Measurements from ENCODE around the gene FOXP4. TPM values are rescaled to one million over a fixed set of nuclear protein-coding genes. Genes with fewer than 3 reads are reported as not detected.

Gene FOXP4
- total and polyA plus RNA-seq, 2 experiments from 2014 or later: 1.1 to 3.9 TPM

DNA sequence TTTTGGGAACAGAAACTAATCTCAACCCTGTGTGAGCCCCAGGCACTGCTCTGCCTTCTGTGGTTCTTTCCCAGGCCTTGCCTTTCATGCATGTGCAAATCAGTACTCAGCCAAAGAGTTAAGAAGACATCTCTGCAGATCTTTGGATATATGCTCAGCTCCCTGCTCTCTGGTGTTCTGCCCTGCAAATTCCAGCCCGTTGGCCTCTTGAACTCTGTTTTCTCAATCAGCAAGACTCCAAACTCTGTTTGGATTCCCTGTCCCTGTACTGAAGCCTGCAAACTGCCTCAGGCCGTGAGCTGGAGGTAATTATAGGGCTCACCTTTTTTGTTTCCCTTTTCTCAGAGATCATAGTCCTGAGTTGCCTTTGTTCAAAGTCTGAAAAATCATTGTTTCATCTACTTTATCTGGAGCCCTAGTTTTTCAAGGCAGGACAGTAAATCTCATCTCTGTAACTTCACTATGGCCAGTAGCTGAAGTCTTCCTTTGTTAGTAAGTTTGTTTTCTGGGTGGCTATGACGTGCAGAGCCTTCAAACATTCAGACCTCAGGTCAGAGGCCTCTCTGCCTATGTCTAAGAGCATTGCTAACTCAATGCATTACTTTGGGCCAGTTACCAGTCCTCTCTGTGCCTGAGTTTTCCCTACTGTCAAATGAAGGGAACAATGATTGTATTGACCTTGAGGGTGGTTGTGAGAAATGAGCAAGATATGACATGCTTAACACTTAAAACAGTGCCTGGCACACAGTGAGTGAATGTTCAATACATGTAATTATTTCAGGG, 76.2 kb downstream of the FOXP4 start:
- Histone ChIP-seq H4K20me1 (ENCODE audit: insufficient read depth) (no peaks in the 10 kb centered on the region), H3K9me3 (ENCODE audit: low read depth) (peaks cover 4% of the 10 kb centered on the region), H3F3A (ENCODE audit: insufficient read depth) (no peaks in the 10 kb centered on the region), H3K79me2 (ENCODE audit: insufficient read depth) (no peaks in the 10 kb centered on the region), H3K4me1 (ENCODE audit: insufficient read depth) (no peaks in the 10 kb centered on the region), H3K4me3 (no peak overlapping the region), H3K27ac (no peak overlapping the region), H3K27me3 (replicated peaks; ENCODE audit: insufficient read depth) (peaks cover 11% of the 10 kb centered on the region; the same call in 1 of the 2 replicates), H3K36me3 (ENCODE audit: low read depth) (no peaks in the 10 kb centered on the region), H3K4me2 (ENCODE audit: unreplicated experiment) (no peak overlapping the region), H3K9ac (no peak overlapping the region), H2AFZ (no peak overlapping the region), H3K9me2 (ENCODE audit: insufficient read depth) (no peaks in the 10 kb centered on the region)
- no peak for DNase-seq
- in situ Hi-C loops (cut with MboI): no loop called here
- no peak for TF ChIP-seq EZH2 (IDR thresholded peaks at IDR 0.05; ENCODE audit: insufficient read depth, poor library complexity, severe bottlenecking)
- no peak for TF ChIP-seq EZH2phosphoT487 (IDR thresholded peaks at IDR 0.05; ENCODE audit: insufficient read depth, low read depth)
- 8 to 9% methylated on average over 3 of the region's 3 CpGs for WGBS, 2 experiments (ENCODE audit: low coverage in 1 of 2, low lambda C conversion rate in 2 of 2, missing lambda C conversion rate in 2 of 2)

- Histone ChIP-seq H3K4me3 (no peak overlapping the region), H3K4me2 (ENCODE audit: unreplicated experiment) (no peak overlapping the region), H4K20me1 (ENCODE audit: insufficient read depth) (no peaks in the 10 kb centered on the region), H3F3A (ENCODE audit: insufficient read depth) (no peaks in the 10 kb centered on the region), H3K9me3 (ENCODE audit: low read depth) (peaks cover 4% of the 10 kb centered on the region), H3K9ac (no peak overlapping the region), H3K36me3 (ENCODE audit: low read depth) (no peaks in the 10 kb centered on the region), H3K27ac (no peak overlapping the region), H3K9me2 (ENCODE audit: insufficient read depth) (no peaks in the 10 kb centered on the region), H3K4me1 (ENCODE audit: insufficient read depth) (no peaks in the 10 kb centered on the region), H3K27me3 (replicated peaks; ENCODE audit: insufficient read depth) (peaks cover 11% of the 10 kb centered on the region; the same call in 1 of the 2 replicates), H2AFZ (no peak overlapping the region), H3K79me2 (ENCODE audit: insufficient read depth) (no peaks in the 10 kb centered on the region)
- 73 to 74% methylated on average over 6 of the region's 6 CpGs for WGBS, 2 experiments (ENCODE audit: low coverage in 1 of 2, low lambda C conversion rate in 2 of 2, missing lambda C conversion rate in 2 of 2)
- in situ Hi-C loops (cut with MboI): no loop called here
- no peak for DNase-seq
- TF ChIP-seq EZH2phosphoT487 (IDR thresholded peaks at IDR 0.05; ENCODE audit: insufficient read depth, low read depth) (no peak), EZH2 (IDR thresholded peaks at IDR 0.05; ENCODE audit: insufficient read depth, poor library complexity, severe bottlenecking) (no peak)
These were observed 77.1 kb downstream of the FOXP4 start for GRCh38 chr6:41623330-41623729.

DNA sequence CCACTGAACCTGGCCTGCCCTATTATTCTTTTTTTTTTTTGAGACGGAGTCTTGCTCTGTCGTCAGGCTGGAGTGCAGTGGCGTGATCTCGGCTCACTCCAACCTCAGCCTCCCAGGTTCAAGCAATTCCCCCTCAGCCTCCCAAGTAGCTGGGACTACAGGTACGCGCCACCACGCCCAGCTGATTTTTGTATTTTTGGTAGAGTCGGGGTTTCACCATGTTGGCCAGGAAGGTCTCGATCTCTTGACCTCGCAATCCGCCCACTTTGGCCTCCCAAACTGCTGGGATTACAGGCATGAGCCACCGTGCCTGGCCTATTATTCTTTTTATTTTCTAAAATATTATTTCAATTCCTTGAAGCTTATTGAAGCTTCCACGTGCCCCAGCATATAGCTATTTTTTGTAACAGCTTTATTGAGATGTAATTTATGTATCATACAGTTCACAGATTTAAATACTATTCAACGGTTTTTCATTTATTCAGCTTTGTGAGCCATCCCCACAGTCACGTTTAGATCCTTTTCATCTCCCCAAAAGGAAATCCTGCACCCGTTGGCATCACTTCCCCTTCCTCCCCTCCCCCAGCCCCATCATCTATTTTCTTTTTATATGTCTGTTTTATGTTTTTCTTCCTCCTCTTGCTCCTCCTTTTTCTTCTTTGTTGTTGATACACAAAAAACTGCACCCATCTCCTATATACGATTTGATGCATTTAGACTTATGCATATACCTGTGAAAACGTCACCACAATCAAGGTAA, 78.6 kb downstream of the FOXP4 start:
- Histone ChIP-seq H2AFZ (no peak overlapping the region), H3K9ac (no peak overlapping the region), H3K27me3 (replicated peaks; ENCODE audit: insufficient read depth) (peaks cover 16% of the 10 kb centered on the region; the same call in 1 of the 2 replicates), H4K20me1 (ENCODE audit: insufficient read depth) (no peaks in the 10 kb centered on the region), H3K4me2 (ENCODE audit: unreplicated experiment) (no peak overlapping the region), H3K4me1 (ENCODE audit: insufficient read depth) (no peaks in the 10 kb centered on the region), H3K79me2 (ENCODE audit: insufficient read depth) (no peaks in the 10 kb centered on the region), H3K9me2 (ENCODE audit: insufficient read depth) (no peaks in the 10 kb centered on the region), H3K27ac (no peak overlapping the region), H3F3A (ENCODE audit: insufficient read depth) (no peaks in the 10 kb centered on the region), H3K4me3 (no peak overlapping the region), H3K9me3 (ENCODE audit: low read depth) (peaks cover 4% of the 10 kb centered on the region), H3K36me3 (ENCODE audit: low read depth) (no peaks in the 10 kb centered on the region)
- in situ Hi-C loops (cut with MboI): no loop called here
- 57 to 60% methylated on average over 17 to 18 of the region's 18 CpGs for WGBS, 2 experiments (ENCODE audit: low coverage in 1 of 2, low lambda C conversion rate in 2 of 2, missing lambda C conversion rate in 2 of 2)
- TF ChIP-seq EZH2 (IDR thresholded peaks at IDR 0.05; ENCODE audit: insufficient read depth, poor library complexity, severe bottlenecking): no peak
- TF ChIP-seq EZH2phosphoT487 (IDR thresholded peaks at IDR 0.05; ENCODE audit: insufficient read depth, low read depth): no peak
- no peak for DNase-seq

DNA sequence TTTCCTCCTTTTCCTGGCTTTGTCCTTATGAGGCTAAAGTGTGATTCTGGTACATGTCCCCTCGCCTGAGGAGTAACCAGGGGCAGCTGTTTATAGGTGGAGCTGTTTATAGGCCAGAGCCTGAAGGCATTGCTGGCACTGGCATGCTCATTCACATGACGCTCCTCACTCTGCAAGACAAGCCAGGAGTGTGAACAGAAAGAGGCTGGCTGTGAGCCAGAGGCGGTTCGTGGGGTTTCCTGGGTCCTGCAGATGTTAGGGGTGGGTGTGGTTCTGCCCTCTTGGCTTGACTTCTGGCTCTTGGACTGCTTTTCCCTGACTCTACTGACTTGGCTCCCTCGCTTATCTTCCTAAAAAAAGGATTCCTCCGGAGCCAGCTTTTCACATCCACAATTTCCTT, 79.3 kb downstream of the FOXP4 start:
- H2AFZ ChIP-seq: no peak overlapping the region
- H3K27ac ChIP-seq: no peak overlapping the region
- no peak overlapping the region for H3K4me2 ChIP-seq (ENCODE audit: unreplicated experiment)
- TF ChIP-seq EZH2phosphoT487 (IDR thresholded peaks at IDR 0.05; ENCODE audit: insufficient read depth, low read depth): no peak
- TF ChIP-seq EZH2 (IDR thresholded peaks at IDR 0.05; ENCODE audit: insufficient read depth, poor library complexity, severe bottlenecking): no peak
- no peak overlapping the region for H3K9ac ChIP-seq
- H3K4me1 ChIP-seq (ENCODE audit: insufficient read depth): no peaks in the 10 kb centered on the region
- H3F3A ChIP-seq (ENCODE audit: insufficient read depth): no peaks in the 10 kb centered on the region
- no peak for DNase-seq
- no peaks in the 10 kb centered on the region for H3K9me2 ChIP-seq (ENCODE audit: insufficient read depth)
- H3K27me3 ChIP-seq (replicated peaks; ENCODE audit: insufficient read depth): peaks cover 16% of the 10 kb centered on the region; the same call in 1 of the 2 replicates
- H3K4me3 ChIP-seq: no peak overlapping the region
- H4K20me1 ChIP-seq (ENCODE audit: insufficient read depth): no peaks in the 10 kb centered on the region
- no peaks in the 10 kb centered on the region for H3K79me2 ChIP-seq (ENCODE audit: insufficient read depth)
- peaks cover 4% of the 10 kb centered on the region for H3K9me3 ChIP-seq (ENCODE audit: low read depth)
- H3K36me3 ChIP-seq (ENCODE audit: low read depth): no peaks in the 10 kb centered on the region
- in situ Hi-C loops (cut with MboI): no loop called here
- 3 to 8% methylated on average over 6 of the region's 6 CpGs for WGBS, 2 experiments (ENCODE audit: low coverage in 1 of 2, low lambda C conversion rate in 2 of 2, missing lambda C conversion rate in 2 of 2)
